ENCODE results near the gene QSOX2. TPM values are rescaled to one million over a fixed set of nuclear protein-coding genes. Genes with fewer than 3 reads are reported as not detected.

Gene QSOX2
- total and polyA plus RNA-seq, 2 experiments from 2014 or later, result 9.2 to 29.2 TPM

- H3K4me1 ChIP-seq (ENCODE audit: insufficient read depth), result no peaks in the 10 kb centered on the region
- no peaks in the 10 kb centered on the region; the same call in 1 of the 2 replicates for H3K36me3 ChIP-seq (ENCODE audit: insufficient read depth)
- H3K9me3 Mint-ChIP-seq, result no peaks in the 10 kb centered on the region
- DNase-seq (ENCODE audit: low spot score) (no peak), ATAC-seq (no peak)
- H3K4me3 ChIP-seq, result no peak overlapping the region
- H3K4me2 ChIP-seq, result no peak overlapping the region
- no peaks in the 10 kb centered on the region for H3K27me3 ChIP-seq (ENCODE audit: insufficient read depth)
- H3K4me3 Mint-ChIP-seq, result no peak overlapping the region
- H3K79me2 ChIP-seq (replicated peaks; ENCODE audit: insufficient read depth), result peaks cover 31% of the 10 kb centered on the region
- no peaks in the 10 kb centered on the region for H3K4me1 Mint-ChIP-seq
- H4K20me1 ChIP-seq (replicated peaks; ENCODE audit: insufficient read depth), result no peaks in the 10 kb centered on the region; the same call in 1 of the 2 replicates
- H3K27me3 Mint-ChIP-seq (ENCODE audit: insufficient read depth, low read depth, poor library complexity), result peaks cover 2% of the 10 kb centered on the region
- no peaks in the 10 kb centered on the region for H3F3A ChIP-seq (replicated peaks; ENCODE audit: low read depth)
- H3K27ac ChIP-seq (ENCODE audit: low read depth), result no peak overlapping the region
- H2AFZ ChIP-seq, result no peak overlapping the region
- H3K27ac Mint-ChIP-seq, result no peak overlapping the region
- H3K36me3 Mint-ChIP-seq (ENCODE audit: low read depth), result peaks cover 47% of the 10 kb centered on the region
- no peak for TF ChIP-seq EZH2phosphoT487 (IDR thresholded peaks at IDR 0.05; ENCODE audit: unreplicated experiment)
- TF ChIP-seq NANOG (IDR thresholded peaks at IDR 0.05; ENCODE audit: borderline replicate concordance), result no peak
- TF ChIP-seq REST (IDR thresholded peaks at IDR 0.05; ENCODE audit: unreplicated experiment), result no peak
- no peak for TF ChIP-seq POLR2AphosphoS5 (IDR thresholded peaks at IDR 0.05; ENCODE audit: low read depth)
- no peak for TF ChIP-seq STAT1 (IDR thresholded peaks at IDR 0.05; ENCODE audit: unreplicated experiment)
- no peak for TF ChIP-seq CTCF (conservative IDR thresholded peaks at IDR 0.05; ENCODE audit: low read depth in 2 of 2)
- TF ChIP-seq, protein P1, sequence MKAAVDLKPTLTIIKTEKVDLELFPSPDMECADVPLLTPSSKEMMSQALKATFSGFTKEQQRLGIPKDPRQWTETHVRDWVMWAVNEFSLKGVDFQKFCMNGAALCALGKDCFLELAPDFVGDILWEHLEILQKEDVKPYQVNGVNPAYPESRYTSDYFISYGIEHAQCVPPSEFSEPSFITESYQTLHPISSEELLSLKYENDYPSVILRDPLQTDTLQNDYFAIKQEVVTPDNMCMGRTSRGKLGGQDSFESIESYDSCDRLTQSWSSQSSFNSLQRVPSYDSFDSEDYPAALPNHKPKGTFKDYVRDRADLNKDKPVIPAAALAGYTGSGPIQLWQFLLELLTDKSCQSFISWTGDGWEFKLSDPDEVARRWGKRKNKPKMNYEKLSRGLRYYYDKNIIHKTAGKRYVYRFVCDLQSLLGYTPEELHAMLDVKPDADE (IDR thresholded peaks at IDR 0.05), result no peak
- no peak for TF ChIP-seq ZNF114 (CRISPR knock-in tag; IDR thresholded peaks at IDR 0.05)
- no peak for TF ChIP-seq CREB1 (CRISPR knock-in tag; IDR thresholded peaks at IDR 0.05; ENCODE audit: low read depth)
- TF ChIP-seq EZH2 (IDR thresholded peaks at IDR 0.05; ENCODE audit: low read depth, unreplicated experiment), result no peak
- TF ChIP-seq ZNF331 (CRISPR knock-in tag; IDR thresholded peaks at IDR 0.05; ENCODE audit: low read depth), result no peak
- TF ChIP-seq, protein P2, sequence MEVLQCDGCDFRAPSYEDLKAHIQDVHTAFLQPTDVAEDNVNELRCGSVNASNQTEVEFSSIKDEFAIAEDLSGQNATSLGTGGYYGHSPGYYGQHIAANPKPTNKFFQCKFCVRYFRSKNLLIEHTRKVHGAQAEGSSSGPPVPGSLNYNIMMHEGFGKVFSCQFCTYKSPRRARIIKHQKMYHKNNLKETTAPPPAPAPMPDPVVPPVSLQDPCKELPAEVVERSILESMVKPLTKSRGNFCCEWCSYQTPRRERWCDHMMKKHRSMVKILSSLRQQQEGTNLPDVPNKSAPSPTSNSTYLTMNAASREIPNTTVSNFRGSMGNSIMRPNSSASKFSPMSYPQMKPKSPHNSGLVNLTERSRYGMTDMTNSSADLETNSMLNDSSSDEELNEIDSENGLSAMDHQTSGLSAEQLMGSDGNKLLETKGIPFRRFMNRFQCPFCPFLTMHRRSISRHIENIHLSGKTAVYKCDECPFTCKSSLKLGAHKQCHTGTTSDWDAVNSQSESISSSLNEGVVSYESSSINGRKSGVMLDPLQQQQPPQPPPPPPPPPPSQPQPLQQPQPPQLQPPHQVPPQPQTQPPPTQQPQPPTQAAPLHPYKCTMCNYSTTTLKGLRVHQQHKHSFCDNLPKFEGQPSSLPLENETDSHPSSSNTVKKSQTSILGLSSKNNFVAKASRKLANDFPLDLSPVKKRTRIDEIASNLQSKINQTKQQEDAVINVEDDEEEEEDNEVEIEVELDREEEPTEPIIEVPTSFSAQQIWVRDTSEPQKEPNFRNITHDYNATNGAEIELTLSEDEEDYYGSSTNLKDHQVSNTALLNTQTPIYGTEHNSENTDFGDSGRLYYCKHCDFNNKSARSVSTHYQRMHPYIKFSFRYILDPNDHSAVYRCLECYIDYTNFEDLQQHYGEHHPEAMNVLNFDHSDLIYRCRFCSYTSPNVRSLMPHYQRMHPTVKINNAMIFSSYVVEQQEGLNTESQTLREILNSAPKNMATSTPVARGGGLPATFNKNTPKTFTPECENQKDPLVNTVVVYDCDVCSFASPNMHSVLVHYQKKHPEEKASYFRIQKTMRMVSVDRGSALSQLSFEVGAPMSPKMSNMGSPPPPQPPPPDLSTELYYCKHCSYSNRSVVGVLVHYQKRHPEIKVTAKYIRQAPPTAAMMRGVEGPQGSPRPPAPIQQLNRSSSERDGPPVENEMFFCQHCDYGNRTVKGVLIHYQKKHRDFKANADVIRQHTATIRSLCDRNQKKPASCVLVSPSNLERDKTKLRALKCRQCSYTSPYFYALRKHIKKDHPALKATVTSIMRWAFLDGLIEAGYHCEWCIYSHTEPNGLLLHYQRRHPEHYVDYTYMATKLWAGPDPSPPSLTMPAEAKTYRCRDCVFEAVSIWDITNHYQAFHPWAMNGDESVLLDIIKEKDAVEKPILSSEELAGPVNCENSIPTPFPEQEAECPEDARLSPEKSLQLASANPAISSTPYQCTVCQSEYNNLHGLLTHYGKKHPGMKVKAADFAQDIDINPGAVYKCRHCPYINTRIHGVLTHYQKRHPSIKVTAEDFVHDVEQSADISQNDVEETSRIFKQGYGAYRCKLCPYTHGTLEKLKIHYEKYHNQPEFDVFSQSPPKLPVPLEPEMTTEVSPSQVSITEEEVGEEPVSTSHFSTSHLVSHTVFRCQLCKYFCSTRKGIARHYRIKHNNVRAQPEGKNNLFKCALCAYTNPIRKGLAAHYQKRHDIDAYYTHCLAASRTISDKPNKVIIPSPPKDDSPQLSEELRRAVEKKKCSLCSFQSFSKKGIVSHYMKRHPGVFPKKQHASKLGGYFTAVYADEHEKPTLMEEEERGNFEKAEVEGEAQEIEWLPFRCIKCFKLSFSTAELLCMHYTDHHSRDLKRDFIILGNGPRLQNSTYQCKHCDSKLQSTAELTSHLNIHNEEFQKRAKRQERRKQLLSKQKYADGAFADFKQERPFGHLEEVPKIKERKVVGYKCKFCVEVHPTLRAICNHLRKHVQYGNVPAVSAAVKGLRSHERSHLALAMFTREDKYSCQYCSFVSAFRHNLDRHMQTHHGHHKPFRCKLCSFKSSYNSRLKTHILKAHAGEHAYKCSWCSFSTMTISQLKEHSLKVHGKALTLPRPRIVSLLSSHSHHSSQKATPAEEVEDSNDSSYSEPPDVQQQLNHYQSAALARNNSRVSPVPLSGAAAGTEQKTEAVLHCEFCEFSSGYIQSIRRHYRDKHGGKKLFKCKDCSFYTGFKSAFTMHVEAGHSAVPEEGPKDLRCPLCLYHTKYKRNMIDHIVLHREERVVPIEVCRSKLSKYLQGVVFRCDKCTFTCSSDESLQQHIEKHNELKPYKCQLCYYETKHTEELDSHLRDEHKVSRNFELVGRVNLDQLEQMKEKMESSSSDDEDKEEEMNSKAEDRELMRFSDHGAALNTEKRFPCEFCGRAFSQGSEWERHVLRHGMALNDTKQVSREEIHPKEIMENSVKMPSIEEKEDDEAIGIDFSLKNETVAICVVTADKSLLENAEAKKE (CRISPR knock-in tag; IDR thresholded peaks at IDR 0.05), result no peak
- no peak for TF ChIP-seq JUNB (IDR thresholded peaks at IDR 0.05; ENCODE audit: unreplicated experiment)
- H3K9me2 ChIP-seq (ENCODE audit: insufficient read depth), result no peaks in the 10 kb centered on the region
Measured at GRCh38 chr9:136219276-136219675, 26.3 kb downstream of the QSOX2 start.
